GM15510 (cell line): ENCODE measurements around the gene LGALS3BP.

Source experiments
- POLR2A ChIP-seq: IDR thresholded peaks from 3 replicates; pipeline ENCODE4 v1.6.1; 2011; ENCODE audit warnings: borderline replicate concordance; ENCODE audit not compliant: insufficient read length; ENCODE audit errors: extremely low read depth

The LGALS3BP gene

GRCh38 chr17:78951967-78952551 is 27.7 kb downstream of the LGALS3BP start:
- TF ChIP-seq POLR2A: no peak

GRCh38 chr17:78950870-78951269 is 28.9 kb downstream of the LGALS3BP start:
- TF ChIP-seq POLR2A: no peak

- TF ChIP-seq POLR2A: no peak
Measured at GRCh38 chr17:78947235-78948149, 32.2 kb downstream of the LGALS3BP start.

GRCh38 chr17:78946631-78947030 is 33.1 kb downstream of the LGALS3BP start:
- no peak for TF ChIP-seq POLR2A

GRCh38 chr17:78946131-78946530 is 33.6 kb downstream of the LGALS3BP start:
- no peak for TF ChIP-seq POLR2A

- TF ChIP-seq POLR2A: no peak
Measured at GRCh38 chr17:78944956-78945355, 34.8 kb downstream of the LGALS3BP start.

- TF ChIP-seq POLR2A: no peak
Measured at GRCh38 chr17:78944026-78944425, 35.7 kb downstream of the LGALS3BP start.

GRCh38 chr17:78940708-78941107 is 39.0 kb downstream of the LGALS3BP start:
- TF ChIP-seq POLR2A: no peak

GRCh38 chr17:78940258-78940657 is 39.5 kb downstream of the LGALS3BP start:
- no peak for TF ChIP-seq POLR2A

GRCh38 chr17:78939615-78940014 is 40.1 kb downstream of the LGALS3BP start:
- no peak for TF ChIP-seq POLR2A

- no peak for TF ChIP-seq POLR2A
Measured at GRCh38 chr17:78937561-78937960, 42.2 kb downstream of the LGALS3BP start.

- TF ChIP-seq POLR2A: no peak
Measured at GRCh38 chr17:78935419-78936323, 44.1 kb downstream of the LGALS3BP start.

- no peak for TF ChIP-seq POLR2A
Measured at GRCh38 chr17:78934681-78935418, 44.9 kb downstream of the LGALS3BP start.

GRCh38 chr17:78933959-78934568 is 45.7 kb downstream of the LGALS3BP start:
- no peak for TF ChIP-seq POLR2A
